HG03469 (cell line): Measurements from ENCODE around the gene SCGB3A2.
"Not testable (repeated sequence)": the region's sequence is repeated elsewhere in the genome, so short reads cannot be mapped to it uniquely, and the experiment has no call there.

ENCODE experiments used
- ATAC-seq: cut with Tn5 transposase; IDR thresholded peaks from one replicate; pipeline ENCODE4 v1.9.1; 2021; ENCODE audit warnings: mild to moderate bottlenecking, moderate library complexity, moderate number of reproducible peaks; ENCODE audit not compliant: unreplicated experiment

Gene SCGB3A2

DNA sequence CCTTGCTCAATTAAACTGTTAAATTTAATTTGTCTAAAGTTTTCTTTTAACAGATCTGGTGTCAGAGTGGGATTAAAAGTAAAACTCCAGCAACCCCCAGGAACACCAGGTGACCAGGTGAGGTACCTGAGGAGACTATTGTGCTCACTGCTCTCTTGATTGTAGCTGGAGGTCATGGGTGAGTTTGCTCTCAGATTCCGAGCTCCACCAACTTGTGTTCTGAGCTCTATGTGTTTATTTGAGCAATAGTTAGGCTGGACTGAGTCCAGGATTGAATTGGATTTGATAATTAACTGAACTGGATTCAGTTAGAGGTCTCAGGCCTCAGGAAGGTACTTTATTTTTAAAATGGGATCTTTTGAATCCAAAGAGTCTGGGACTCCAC, 17.9 kb upstream of the SCGB3A2 start:
- ATAC-seq: no peak

DNA sequence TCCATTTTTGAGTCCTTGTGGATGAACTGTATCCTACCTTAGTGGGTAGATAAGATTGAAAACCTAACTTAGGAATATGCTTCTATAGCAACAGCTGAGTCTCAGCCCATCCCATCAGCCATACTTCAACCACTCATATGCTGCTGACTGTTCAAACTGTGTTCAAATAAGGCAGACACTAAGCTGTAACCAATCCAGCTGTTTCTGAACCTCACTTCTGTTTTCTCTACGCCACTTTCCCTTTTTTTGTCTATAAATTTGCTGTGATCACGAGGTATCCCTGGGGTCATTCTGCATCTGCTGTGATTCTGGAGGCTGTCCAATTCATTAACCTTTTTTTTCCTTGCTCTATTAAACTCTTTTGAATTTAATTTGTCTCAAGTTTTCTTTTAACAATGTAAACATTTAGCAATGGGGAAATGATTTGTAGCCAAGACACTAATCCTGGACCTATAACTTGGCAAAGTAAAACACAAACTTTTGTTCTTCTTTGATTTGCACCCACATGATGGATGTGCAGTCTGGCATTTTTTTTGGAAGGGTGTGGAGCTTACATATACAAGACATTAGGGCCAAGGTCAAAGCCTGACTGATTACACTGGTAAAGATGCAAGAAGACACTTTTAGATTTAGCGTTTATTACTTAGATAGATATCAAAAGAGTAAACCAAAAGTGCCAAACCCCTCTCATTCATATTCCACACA, 14.9 kb upstream of the SCGB3A2 start:
- no peak for ATAC-seq

DNA sequence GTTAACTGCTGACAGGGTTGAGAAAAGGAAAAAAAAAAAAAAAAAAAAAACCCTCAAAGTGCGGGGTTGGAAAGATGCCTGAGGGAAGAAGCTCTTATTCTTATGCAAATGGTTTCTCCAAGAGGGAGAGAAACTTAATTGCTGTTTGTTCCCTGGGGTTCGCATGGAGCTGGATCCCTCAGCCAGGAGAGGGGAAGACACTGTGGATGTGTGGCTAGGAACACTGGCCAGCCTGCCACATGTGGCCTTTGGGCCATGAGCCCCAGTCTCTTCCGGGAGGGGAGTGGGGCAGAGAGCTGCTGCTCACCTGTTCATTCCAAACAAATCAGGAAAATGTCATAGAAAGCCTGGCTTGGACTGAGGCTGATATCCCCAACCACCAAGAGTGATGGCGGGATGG, 9.4 kb upstream of the SCGB3A2 start:
- no peak for ATAC-seq

DNA sequence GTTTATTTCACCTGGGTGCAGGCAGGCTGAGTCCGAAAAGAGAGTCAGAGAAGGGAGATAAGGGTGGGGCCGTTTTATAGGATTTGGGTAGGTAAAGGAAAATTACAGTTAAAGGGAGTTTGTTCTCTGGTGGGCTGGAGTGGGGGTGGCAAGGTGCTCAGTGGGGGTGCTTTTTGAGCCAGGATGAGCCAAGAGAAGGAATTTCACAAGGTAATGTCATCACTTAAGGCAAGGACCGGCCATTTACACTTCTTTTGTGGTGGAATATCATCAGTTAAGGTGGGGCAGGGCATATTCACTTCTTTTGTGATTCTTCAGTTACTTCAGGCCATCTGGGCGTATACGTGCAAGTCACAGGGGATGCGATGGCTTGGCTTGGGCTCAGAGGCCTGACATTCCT, 8.6 kb upstream of the SCGB3A2 start:
- not testable (repeated sequence) for ATAC-seq

DNA sequence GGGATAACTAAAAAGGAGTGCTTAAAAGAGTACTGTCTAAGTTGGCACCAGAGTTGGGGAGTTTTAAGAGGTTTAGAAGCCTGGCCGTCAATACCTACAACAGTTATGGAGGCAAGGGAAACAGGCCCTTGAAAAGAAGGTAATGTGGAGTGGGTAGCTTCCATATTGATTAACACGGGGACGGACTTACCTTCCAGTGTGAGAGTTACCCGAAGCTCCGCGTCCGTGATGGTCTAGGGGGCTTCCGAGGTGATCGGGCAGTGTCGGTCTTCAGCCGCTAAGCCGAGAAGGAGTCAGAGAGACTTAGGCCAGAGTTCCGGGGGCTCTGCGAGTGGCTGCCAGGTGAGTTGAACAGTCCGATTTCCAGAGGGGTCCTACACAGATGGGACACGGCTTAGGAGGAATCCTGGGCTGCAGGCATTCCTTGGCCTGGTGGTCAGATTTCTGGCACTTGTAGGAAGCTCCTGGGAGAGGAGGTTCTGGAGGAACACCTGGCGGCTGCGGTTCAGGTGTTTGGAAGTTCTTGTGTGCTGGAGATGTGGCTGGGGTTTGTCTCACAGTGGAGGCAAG, 6.4 kb upstream of the SCGB3A2 start:
- not testable (repeated sequence) for ATAC-seq

DNA sequence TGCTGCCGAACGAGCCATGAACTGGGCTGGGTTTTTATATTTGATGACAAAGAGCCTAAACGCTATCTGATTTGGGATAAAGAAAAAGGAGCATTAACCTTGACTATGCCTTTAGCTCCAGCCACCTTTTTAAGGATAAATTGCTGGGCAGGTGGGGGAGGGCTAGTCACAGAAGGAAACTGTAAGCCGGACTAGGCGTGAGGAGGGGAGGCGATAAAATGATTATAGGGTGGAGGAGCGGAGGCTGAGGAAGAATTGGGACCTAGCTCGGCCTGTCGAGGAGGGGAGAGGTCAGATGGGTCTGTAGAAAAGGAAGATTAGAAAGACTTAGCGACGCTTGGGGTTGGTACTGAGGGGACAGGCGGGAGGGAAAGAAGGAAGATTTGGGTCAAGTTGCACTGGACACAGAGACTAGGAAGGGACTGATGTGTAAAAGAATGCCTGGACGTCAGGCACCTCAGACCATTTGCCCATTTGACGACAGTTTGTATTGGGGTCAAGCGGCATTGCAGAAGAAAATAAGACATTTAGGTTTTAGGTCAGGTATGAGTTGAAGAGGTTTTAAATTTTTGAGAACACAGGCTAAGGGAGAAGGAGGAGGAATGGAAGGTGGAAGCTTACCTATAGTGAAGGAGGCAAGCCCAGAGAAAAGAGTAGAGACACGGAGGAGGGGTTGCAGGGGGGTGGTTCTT, 5.6 kb upstream of the SCGB3A2 start:
- not testable (repeated sequence) for ATAC-seq

DNA sequence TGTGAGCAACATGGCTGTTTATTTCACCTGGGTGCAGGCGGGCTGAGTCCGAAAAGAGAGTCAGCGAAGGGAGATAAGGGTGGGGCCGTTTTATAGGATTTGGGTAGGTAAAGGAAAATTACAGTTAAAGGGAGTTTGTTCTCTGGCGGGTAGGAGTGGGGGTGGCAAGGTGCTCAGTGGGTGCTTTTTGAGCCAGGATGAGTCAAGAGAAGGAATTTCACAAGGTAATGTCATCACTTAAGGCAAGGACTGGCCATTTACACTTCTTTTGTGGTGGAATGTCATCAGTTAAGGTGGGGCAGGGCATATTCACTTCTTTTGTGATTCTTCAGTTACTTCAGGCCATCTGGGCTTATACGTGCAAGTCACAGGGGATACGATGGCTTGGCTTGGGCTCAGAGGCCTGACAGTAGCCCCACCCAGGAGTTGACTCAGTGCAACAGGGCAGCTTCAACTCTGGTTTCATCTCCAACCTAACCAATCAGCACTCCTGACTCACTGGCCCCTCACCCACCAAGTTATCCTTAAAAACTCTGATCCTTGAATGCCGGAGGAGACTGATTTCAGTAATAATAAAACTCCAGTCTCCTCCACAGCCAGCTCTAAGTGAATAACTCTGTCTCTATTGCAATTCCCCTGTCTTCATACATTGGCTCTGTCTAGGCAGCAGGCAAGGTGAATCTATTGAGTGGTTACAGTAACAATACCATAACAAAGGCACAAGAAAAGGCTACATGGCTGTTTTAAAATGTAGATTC, 4.2 kb upstream of the SCGB3A2 start:
- ATAC-seq: not testable (repeated sequence)

DNA sequence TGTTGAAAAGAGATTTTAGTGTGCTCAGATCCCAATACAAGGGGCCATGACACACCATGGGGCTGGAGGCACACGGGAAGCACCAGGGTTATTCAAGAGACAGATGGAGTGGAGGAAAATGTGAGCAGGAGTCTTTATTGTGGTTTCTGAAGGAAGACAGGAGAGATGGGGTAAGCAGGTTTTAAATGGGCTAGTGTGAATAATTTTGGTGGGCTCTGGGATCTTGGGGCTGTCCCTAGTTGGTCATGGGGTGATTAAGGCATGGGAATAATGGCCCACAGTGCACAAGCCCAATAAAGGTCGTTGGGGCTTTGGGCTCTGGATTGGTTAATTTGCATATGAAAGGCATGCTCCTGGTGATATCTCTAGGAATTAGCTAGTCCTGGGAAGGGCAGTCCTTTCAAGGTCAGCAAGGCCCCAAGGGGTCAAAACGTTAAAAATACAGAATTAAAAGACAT, 3.6 kb upstream of the SCGB3A2 start:
- ATAC-seq: no peak

DNA sequence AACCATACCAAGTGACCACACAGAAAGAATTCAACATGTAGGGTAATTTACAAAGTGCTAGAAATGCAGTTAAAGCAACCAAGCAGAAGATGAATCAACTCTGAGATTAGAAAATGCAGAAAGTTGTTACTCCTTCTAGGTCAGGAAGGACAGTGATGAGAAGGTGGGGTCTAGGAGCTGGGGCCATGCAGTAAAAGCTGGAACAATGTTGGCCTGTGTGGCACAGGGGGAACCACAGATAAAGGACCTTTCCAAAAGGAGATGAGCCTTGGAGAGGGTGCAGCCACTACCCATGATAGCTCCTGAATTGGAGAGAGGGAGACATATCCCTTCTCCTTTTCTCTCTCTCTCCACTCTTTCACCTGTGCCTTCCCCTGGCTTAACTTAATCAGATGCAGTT, 2.4 kb upstream of the SCGB3A2 start:
- no peak for ATAC-seq

DNA sequence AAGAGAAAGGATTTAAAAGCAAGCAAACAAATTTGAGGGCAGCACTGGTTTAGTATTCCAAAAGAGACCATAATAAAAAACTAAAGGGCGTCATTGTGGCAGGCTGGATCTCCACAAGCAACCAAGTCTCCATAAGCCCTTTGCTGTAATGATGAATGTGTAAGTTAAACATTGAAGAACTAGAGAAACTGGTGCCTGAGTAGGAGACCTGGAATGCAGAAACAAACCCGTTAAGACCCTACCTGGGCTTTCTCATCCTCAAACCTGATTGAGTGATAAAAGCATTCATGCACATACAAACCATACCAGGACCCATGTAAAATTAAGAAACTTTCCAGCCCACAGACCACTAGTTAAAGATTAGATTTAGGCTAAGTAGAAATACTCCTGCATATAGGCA, 1.9 kb upstream of the SCGB3A2 start:
- no peak for ATAC-seq

DNA sequence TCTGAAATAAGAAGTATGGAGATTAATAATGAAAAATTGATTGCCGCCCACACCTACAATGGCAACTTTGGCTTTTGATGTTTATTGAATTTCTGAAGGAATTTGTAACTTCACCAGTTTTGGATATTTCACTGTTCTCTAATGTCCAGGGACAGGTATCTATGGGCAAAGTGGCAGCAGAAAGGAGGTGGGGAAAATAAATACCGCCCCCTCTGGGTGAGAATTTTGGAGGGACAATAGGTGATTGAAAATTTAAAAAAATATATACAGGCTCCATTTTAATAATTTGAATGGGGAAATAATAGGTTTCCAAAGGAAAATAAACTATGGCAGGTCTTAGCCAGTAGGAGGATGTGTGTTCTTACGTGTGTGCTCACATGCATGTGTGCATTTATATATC, 1.3 kb downstream of the SCGB3A2 start:
- no peak for ATAC-seq

DNA sequence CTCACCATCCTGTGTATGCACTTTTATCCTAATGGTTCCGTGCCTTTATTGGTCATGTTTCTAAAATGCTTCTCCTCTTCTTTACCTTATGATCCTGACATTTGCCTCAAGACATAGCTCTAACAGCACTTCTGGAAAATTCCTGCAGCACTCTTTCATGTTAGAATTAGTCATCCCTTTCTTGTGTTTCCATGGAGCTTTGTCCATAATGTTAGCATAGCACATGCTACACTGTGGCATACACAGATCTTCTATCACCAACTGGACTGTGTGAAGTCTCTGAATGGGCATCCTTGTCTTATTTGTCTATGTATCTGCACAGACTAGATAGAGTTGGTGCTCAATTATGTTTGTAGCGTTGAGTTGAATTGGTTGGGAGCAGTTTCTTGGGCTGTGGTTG, 2.0 kb downstream of the SCGB3A2 start:
- no peak for ATAC-seq

DNA sequence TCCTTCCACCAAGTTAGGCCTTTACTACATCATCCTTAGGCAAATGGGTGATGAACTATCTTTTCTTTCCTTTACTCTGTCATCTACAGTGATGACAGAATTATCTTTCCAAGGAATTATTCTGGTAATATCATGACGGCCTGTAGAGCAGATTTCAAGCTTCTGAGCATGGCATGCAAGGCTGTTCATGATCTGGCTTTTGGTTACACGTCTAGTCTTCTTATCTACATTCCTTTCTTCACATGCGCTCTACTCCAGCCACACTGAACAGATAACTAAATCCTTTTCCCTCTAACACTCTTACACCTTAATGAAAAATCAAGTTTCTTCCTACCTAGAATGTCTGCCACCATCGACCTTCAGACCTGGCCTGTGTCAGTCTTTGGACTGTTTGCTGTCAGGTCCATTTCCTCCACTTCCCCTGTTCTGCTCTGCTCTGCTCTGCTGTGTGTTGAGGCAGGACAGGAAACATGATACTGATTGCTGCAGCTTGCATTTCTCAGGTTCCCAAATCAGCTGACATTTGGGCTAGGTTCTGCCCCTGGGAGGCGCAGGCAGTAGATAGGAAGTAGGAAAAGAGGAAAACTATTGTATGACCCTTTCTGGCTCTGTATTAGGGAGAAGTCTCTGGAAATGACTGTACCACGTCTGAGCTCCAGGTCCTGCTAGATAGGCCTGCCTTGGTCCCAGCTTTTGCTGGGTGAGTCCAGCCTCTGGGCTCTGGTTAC, 4.2 kb downstream of the SCGB3A2 start:
- ATAC-seq: no peak

DNA sequence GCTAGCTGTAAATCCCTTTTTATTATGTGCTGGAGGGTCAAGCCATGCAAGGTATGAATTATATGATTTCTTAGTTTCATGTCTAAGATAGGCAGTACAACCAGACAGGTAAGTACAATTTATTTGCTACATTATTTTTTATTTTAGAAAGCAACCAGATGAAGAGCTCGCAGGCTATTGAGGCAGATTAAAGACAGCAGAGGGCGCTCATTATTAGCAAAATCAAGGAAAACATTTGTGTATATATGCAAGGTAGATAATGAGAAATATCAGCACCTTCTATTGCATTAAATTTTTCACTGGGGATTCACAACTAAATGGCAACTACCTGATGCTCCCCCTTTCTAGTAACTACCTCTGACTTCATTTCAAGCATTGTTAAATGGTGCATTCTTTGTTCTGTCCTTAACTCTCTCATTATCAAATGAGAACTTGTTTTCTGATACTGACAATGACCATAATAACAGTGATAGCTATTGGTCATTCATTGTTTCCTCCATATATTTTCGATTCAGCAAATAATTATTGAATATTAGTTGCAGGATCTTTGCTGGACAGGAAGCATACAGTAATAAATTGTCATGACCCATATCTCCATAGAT, 8.6 kb downstream of the SCGB3A2 start:
- no peak for ATAC-seq

DNA sequence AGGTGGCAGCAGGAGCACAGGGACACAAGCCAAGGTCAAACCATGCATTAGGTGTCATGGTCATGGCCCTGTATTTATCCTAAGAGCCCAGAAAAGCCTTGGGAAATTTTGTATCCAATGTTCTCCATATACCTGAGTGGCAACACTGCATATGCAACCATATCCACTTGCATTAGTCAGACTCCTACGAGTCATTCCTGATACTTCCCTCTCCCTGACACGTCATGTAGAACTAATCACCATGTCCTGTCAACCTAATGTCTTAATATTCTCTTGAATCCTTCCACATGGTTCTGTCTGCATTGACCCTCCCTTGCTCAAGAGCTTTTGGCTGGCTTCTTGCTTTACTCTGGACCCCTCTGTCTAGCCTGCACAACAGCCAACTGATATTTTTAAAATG, 9.4 kb downstream of the SCGB3A2 start:
- no peak for ATAC-seq

DNA sequence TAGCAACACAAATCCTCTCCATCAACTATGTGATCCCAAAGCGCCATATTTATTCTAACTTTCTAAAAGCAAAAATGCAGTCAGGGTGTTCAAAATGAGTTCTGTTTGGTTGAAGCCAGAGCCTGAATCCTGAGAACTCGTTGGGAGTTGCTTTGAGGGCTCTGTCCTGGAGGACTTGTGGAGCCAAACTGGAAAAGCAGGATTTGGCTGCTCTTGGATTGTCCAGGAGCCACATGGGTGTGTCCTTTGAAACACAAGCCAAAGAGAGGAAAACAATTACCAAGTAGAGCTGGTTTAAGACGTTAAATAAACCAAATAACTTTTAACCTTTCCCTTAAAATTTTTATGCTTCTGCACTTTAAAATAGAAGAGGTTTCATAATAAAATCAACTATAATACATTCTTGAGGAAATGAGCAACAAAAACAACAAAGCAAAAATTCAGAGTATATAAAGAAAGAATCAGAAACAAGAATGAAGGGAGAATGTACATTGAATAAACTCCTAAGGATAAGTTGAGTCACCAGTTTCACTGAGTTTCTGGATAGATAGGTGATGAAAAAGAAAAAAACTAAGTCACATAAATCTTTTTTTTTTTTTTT, 14.3 kb downstream of the SCGB3A2 start:
- no peak for ATAC-seq

DNA sequence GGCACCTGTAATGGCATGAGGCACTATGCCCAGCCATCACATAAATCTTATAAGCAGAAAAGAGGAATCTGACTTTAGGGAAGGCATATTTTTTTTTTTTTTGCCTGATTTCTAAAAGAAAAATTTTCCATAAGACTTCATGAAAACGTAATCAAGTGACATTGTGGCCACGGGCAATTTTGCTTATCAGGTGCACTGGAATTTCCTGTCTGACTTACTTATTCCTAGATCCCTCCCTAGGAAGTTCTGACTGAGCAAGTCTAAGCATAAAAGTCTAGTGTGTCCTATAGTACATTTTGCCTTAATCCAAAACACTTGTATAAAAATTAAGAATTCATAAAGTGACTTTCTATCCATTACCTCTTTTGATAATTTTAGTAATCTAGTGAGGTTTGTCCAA, 15.3 kb downstream of the SCGB3A2 start:
- no peak for ATAC-seq

DNA sequence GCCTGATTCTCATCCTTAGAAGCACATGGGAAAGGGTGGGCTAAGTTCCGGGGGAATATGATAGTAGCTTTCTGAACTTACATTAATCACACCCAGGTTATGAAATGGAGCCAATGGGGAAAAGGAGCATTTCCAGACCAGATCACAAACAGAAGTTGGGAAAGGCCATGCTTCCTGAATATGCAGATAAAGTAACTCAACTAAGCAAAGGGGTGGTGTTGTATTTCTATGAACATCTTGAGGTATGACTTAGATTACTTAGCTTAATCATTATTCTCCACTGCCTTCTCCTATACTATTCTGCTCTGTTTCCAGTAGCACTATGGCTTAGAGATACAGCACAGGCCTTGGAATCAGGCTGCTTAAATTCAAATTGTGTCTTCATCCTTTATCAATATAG, 17.4 kb downstream of the SCGB3A2 start:
- no peak for ATAC-seq

DNA sequence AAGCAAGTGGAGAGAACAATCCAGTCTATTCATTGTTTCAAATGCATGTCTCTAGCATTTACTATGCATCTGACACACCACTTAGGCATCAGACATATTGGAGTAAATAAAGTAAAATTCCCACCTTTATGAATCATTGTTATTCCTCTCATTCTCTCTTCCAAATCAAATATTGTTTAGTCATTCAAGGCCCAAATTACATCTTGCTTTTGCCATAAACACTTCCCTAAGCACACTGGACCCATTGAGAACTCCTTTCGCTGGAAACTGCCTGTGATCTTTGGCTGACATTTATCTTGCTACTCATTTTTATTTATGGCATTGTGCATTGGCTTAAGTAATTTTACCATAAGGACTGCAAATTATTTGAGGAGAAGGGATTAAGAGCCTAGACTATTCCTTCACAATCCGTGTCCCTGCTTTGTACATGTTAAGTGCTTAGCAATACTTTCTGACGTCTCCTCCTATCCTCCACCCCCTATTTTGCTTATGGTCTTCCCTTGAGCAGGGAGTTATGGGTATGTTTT, 20.4 kb downstream of the SCGB3A2 start:
- no peak for ATAC-seq

DNA sequence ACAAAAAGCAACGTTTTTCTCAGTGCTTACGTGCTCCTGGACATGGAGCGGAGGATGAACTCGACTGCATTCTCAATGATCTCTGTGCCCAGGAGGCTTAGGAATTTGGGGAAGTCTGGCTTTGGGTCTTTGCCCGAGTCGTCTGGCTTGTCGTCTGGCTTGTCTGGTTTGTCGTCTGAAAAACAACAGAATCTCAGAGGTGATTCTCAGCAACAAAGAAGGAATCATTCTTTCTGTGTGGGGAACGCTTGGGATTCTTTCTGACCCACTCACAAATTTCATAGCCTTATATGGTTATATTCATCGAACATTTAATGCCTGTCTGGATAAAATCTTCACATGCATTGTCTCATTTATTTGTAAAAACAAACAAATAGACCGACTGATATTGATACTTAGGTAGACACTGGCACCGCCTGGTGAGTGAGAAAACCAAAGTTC, 23.1 kb downstream of the SCGB3A2 start:
- ATAC-seq: no peak
